GM12878 (cell line): ENCODE data around the gene TIMD4. TPM values are rescaled to one million over a fixed set of nuclear protein-coding genes. Genes with fewer than 3 reads are reported as not detected.

Experiments used
- ATAC-seq: fragments of 200-7000 bp; cut with Tn5 transposase; 3 replicates; pipeline ENCODE4 v1.9.1; 2020; ENCODE audit warnings: mild to moderate bottlenecking, moderate library complexity
- BruUV-seq: library from RNA; stranded (reverse); fragments of 400-500 nt; replicated peaks from 2 replicates; lab custom pipeline; 2021; lab: Mats Ljungman, UMichigan
- CTCF ChIA-PET: fragments of 300-600 bp; sonication (Branson Sonifier 250); formaldehyde crosslinking; extraction: SDS; loops from one replicate; lab custom pipeline; 2021; ENCODE audit warnings: inconsistent platforms; lab: Yijun Ruan, JAX
- POLR2A ChIA-PET: fragments of 350-600 bp; formaldehyde crosslinking; extraction: SDS; loops from one replicate; lab custom pipeline; 2021; ENCODE audit warnings: inconsistent platforms; lab: Charles Lee
- RAD21 ChIA-PET: fragments of 300-600 bp; sonication (Branson Sonifier 250); formaldehyde crosslinking; loops from one replicate; lab custom pipeline; 2023; ENCODE audit warnings: antibody characterized with exemption; ENCODE audit not compliant: unreplicated experiment; lab: Charles Lee
- SMC1A ChIA-PET: fragments of 300-600 bp; sonication (Branson Sonifier 250); formaldehyde crosslinking; loops from one replicate; lab custom pipeline; 2023; ENCODE audit not compliant: unreplicated experiment, uncharacterized antibody; lab: Charles Lee
- DNase-seq: peaks from one replicate; pipeline ENCODE4 v3.0.0-alpha.2; 2011; ENCODE audit warnings: low read depth, low spot score
- FAIRE-seq: peaks from 3 replicates; lab custom pipeline; 2011; peaks lifted over from hg19 to GRCh38; lab: Jason Lieb, UNC
- H2AFZ ChIP-seq: 2 replicates; pipeline ENCODE4 v1.6.0; 2011; ENCODE audit warnings: low read depth, low read length, control low read depth; ENCODE audit not compliant: control insufficient read depth
- H3K27ac ChIP-seq: 2 replicates; pipeline ENCODE4 v1.5.1; 2011; ENCODE audit warnings: control low read depth; ENCODE audit not compliant: control insufficient read depth, insufficient read depth
- H3K27me3 ChIP-seq, 2 experiments: replicated peaks in 1 of 2; 2 replicates each; pipeline versions ENCODE4 v1.6.0 to v1.6.1; 2011; ENCODE audit warnings: low read length in 1 of 2; ENCODE audit not compliant: control insufficient read depth in 2 of 2, insufficient read depth in 2 of 2
- H3K36me3 ChIP-seq, 2 experiments: 2 replicates each; pipeline ENCODE4 v1.5.1; 2011; ENCODE audit warnings: low read length in 1 of 2; ENCODE audit not compliant: control insufficient read depth in 2 of 2, insufficient read depth in 2 of 2
- H3K4me1 ChIP-seq: 2 replicates; pipeline ENCODE4 v1.6.1; 2011; ENCODE audit warnings: mild to moderate bottlenecking, low read length, moderate library complexity, mixed read lengths; ENCODE audit not compliant: control insufficient read depth, insufficient read depth
- H3K4me2 ChIP-seq: 2 replicates; pipeline ENCODE4 v1.6.0; 2011; ENCODE audit warnings: control low read depth; ENCODE audit not compliant: control insufficient read depth, insufficient read depth
- H3K4me3 ChIP-seq: fragments of 200-600 bp; sonication (generic); 2 replicates; pipeline ENCODE4 v1.5.1; 2016
- H3K79me2 ChIP-seq: 2 replicates; pipeline ENCODE4 v1.6.0; 2011; ENCODE audit warnings: low read length; ENCODE audit not compliant: control insufficient read depth, insufficient read depth
- H3K9ac ChIP-seq: 2 replicates; pipeline ENCODE4 v1.8.0; 2011; ENCODE audit warnings: low read length, control low read depth, mixed read lengths; ENCODE audit not compliant: control insufficient read depth, insufficient read depth
- H3K9me3 ChIP-seq: replicated peaks from 3 replicates; pipeline ENCODE4 v1.5.1; 2011; ENCODE audit warnings: mild to moderate bottlenecking, low read length; ENCODE audit not compliant: control insufficient read depth, insufficient read depth
- H4K20me1 ChIP-seq: 2 replicates; pipeline ENCODE4 v1.6.0; 2011; ENCODE audit not compliant: control insufficient read depth, insufficient read depth
- IKZF2 ChIP-seq, 2 experiments: fragments of 450-650 bp; IDR thresholded peaks; 2 replicates each; pipeline ENCODE4 v1.6.1; 2017; ENCODE audit warnings: mild to moderate bottlenecking in 2 of 2, moderate library complexity in 2 of 2
- LARP7 ChIP-seq: fragments of 450-650 bp; IDR thresholded peaks from 2 replicates; pipeline ENCODE4 v1.6.1; 2017; ENCODE audit warnings: mild to moderate bottlenecking
- RUNX3 ChIP-seq: IDR thresholded peaks from 2 replicates; pipeline ENCODE4 v1.6.1; 2012; ENCODE audit warnings: low read length, inconsistent platforms
- SUPT20H ChIP-seq: IDR thresholded peaks from 2 replicates; pipeline ENCODE4 v1.6.1; 2011; ENCODE audit warnings: low read depth, mild to moderate bottlenecking, low read length, moderate library complexity, borderline replicate concordance; ENCODE audit not compliant: control insufficient read depth
- WGBS: methylation state at CpG from one replicate; pipeline ENCODE4 v1.1.6; 2016; ENCODE audit warnings: low lambda C conversion rate; ENCODE audit not compliant: insufficient replicate concordance, insufficient coverage; ENCODE audit errors: missing lambda C conversion rate; 5-methylcytosine and 5-hydroxymethylcytosine counted together
- in situ Hi-C: fragments of 300-500 bp; cut with MboI; formaldehyde crosslinking; loops from 9 replicates; pipeline ENCODE4 v1.14.3; 2018; ENCODE audit warnings: mixed read lengths
- intact Hi-C: fragments of 100-400 bp; cut with micrococcal nuclease; formaldehyde crosslinking; loops from one replicate; pipeline ENCODE4 v1.14.2; 2022; ENCODE audit not compliant: unreplicated experiment
- polyA plus RNA-seq, 11 experiments: library from polyadenylated mRNA; depleted of rRNA in 4 of 11; unstranded in 6 of 11; stranded (reverse) in 5 of 11; fragments of >200 nt; fragmentation: Nextera tagmentation in 4 of 11; fragmentation: Illumina TruSeq in 1 of 11; extraction: Ambion mirVana in 4 of 11; extraction: Trizol in 1 of 11; gene quantifications; 1 replicate in 1 of 11; 2 replicates in 10 of 11; pipeline versions ENCODE4 v1.2.1 to v1.2.3, GENCODE V29; 2011 to 2016; ENCODE audit warnings: inconsistent platforms in 2 of 11, missing spikeins in 2 of 11, low read depth in 1 of 11
- total RNA-seq, 4 experiments: library from RNA; depleted of rRNA in 3 of 4; stranded (reverse); fragments of >200 nt in 3 of 4; fragmentation: Illumina TruSeq in 1 of 4; extraction: Trizol in 1 of 4; gene quantifications; 2 replicates each; pipeline versions ENCODE4 v1.2.1 to v1.2.3, GENCODE V29; 2013 to 2021

TIMD4 gene
- total and polyA plus RNA-seq, 10 of the 15 experiments (the other 5 are each of a cell fraction or from before 2014, with no cell fraction given) = 1.3 to 15.4 (median 5.3) TPM

DNA sequence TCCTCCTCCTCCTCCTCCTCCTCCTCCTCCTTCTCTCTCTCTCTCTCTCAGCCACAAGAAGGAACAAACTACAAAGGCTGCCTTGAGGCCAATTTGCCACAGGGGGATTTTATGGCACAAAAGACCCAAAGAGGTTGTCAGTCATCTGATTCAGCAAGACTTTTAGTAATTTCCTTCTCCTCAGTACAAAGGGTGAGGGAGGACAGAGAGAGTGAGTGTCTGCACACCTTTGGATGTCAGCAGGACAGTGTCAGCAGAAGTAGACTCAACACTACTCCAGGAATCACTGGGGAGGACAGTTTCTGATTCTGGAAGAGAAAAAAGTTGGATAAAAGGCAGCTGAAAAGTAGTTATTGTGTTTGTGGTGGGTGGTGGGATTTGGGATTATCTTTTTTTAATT lies 13.6 kb downstream of the TIMD4 start:
- ATAC-seq (peak; percentile 32; the same call in 2 of the 3 replicates), FAIRE-seq (no peak), DNase-seq (no peak)
- ChIA-PET RAD21 (no interaction called here), SMC1A (interaction anchor here (0.7 kb wide), 1 partner anchor 16 kb away, joined by 3 read pairs; no protein-coding TSS in a partner anchor), CTCF (interaction anchor here (1.5 kb wide), 1 partner anchor 73 kb away, joined by 3 read pairs; no protein-coding TSS in a partner anchor), POLR2A (no interaction called here)
- no TSS peak for BruUV-seq
- H3K9ac ChIP-seq = no peak overlapping the region
- no peak overlapping the region for H3K4me3 ChIP-seq
- H2AFZ ChIP-seq = no peak overlapping the region
- no peaks in the 10 kb centered on the region for H3K9me3 ChIP-seq
- no peaks in the 10 kb centered on the region for H3K79me2 ChIP-seq
- in situ Hi-C loops (no loop called here), intact Hi-C loops (no loop called here)
- H3K4me2 ChIP-seq = no peak overlapping the region
- H3K4me1 ChIP-seq = no peaks in the 10 kb centered on the region
- TF ChIP-seq IKZF2 (IDR thresholded peaks at IDR 0.05) = peak in 1 of 2 experiments; percentile 39; a peak in 2 of 4 replicates
- TF ChIP-seq RUNX3 = peak; percentile 26; the same call in 1 of the 2 replicates
- no peak for TF ChIP-seq SUPT20H
- no peaks in the 10 kb centered on the region for H3K36me3 ChIP-seq
- no peaks in the 10 kb centered on the region for H4K20me1 ChIP-seq
- H3K27ac ChIP-seq = no peak overlapping the region
- H3K27me3 ChIP-seq = no peaks in the 10 kb centered on the region

DNA sequence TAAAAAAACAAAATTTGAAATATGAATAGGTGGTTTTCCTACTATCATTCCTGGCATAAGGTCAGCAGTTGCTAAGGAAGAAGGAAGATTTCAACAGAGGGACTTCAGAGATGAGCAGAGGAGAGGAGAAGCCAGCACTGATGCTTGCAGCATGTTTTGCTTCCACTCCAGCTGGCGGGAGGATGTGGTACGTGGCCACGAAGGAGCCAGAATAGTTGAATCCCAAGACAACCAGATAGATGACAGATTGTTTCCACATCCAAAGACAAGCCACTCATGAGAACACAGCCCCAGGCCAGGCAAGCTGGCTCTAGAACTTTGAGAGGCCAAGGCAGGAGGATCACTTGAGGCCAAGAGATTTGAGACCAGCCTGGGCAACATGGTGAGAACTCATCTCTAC lies 15.1 kb downstream of the TIMD4 start:
- Histone ChIP-seq H3K27ac (no peak overlapping the region), H3K9ac (no peak overlapping the region), H4K20me1 (no peaks in the 10 kb centered on the region), H3K9me3 (no peaks in the 10 kb centered on the region), H3K27me3 (no peaks in the 10 kb centered on the region), H3K4me2 (no peak overlapping the region), H3K79me2 (no peaks in the 10 kb centered on the region), H2AFZ (no peak overlapping the region), H3K4me3 (no peak overlapping the region), H3K36me3 (no peaks in the 10 kb centered on the region), H3K4me1 (peaks cover under 1% of the 10 kb centered on the region; the same call in 1 of the 2 replicates)
- intact Hi-C loops (no loop called here), in situ Hi-C loops (no loop called here)
- WGBS = 91% methylated on average over 3 of the region's 3 CpGs
- no TSS peak for BruUV-seq
- ChIA-PET SMC1A (no interaction called here), CTCF (interaction anchor here (0.7 kb wide), 1 partner anchor 129 kb away, joined by 3 read pairs; no protein-coding TSS in a partner anchor), POLR2A (no interaction called here)
- DNase-seq = no peak
- FAIRE-seq = no peak
- ATAC-seq = no peak
- no peak for TF ChIP-seq LARP7
- TF ChIP-seq, all 136 proteins: peak for 0
- RAD21 ChIA-PET = no interaction called here
